ENCODE measurements around the gene DNAH7. TPM values are rescaled to one million over a fixed set of nuclear protein-coding genes. Genes with fewer than 3 reads are reported as not detected.

DNAH7 gene
- total and polyA plus RNA-seq, 10 of the 15 experiments (the other 5 are each of a cell fraction or from before 2014, with no cell fraction given) = 0.05 to 0.61 (median 0.16) TPM

GRCh38 chr2:196101325-196101991 lies 32.8 kb upstream of the DNAH7 start (continued):
- peak; percentile 86 for TF ChIP-seq ZNF687 (IDR thresholded peaks at IDR 0.05)
- TF ChIP-seq ZNF207 (IDR thresholded peaks at IDR 0.05; ENCODE audit: borderline replicate concordance) = no peak; the same call in 1 of the 2 replicates
- TF ChIP-seq ZNF274 (IDR thresholded peaks at IDR 0.05; ENCODE audit: insufficient read depth, insufficient read length) = no peak
- TF ChIP-seq CBX3 (IDR thresholded peaks at IDR 0.05; ENCODE audit: borderline replicate concordance, low read depth) = no peak
- TF ChIP-seq NKRF (conservative IDR thresholded peaks at IDR 0.05) = peak; percentile 62; the same call in 1 of the 2 replicates
- no peak for TF ChIP-seq ESRRA (IDR thresholded peaks at IDR 0.05; ENCODE audit: low read length)
- no peak for TF ChIP-seq HCFC1 (IDR thresholded peaks at IDR 0.05; ENCODE audit: low read length)
- no peak for TF ChIP-seq ZBTB33 (IDR thresholded peaks at IDR 0.05)
- TF ChIP-seq RAD21 (IDR thresholded peaks at IDR 0.05; ENCODE audit: insufficient read depth, low read depth, low read length) = peak; percentile 26; the same call in 1 of the 2 replicates
- 0 out of 2 replicates have a peak, but pooled peaks have one; percentile 16 for TF ChIP-seq POLR2A (IDR thresholded peaks at IDR 0.05; ENCODE audit: low read depth, low read length)
- no peak for TF ChIP-seq CBFB (IDR thresholded peaks at IDR 0.05; ENCODE audit: low read depth)
- no peak for TF ChIP-seq PAX8 (IDR thresholded peaks at IDR 0.05)
- peak; percentile 50 for TF ChIP-seq ZNF217 (IDR thresholded peaks at IDR 0.05)
- peak; percentile 80 for TF ChIP-seq BCL11A (IDR thresholded peaks at IDR 0.05; ENCODE audit: low read depth, low read length)
- TF ChIP-seq STAT3 (IDR thresholded peaks at IDR 0.05; ENCODE audit: low read depth, low read length) = no peak
- peak; percentile 53 for TF ChIP-seq BCL3 (IDR thresholded peaks at IDR 0.05; ENCODE audit: borderline replicate concordance, insufficient read depth, low read depth, low read length, poor library complexity, severe bottlenecking)
- peak; percentile 16; the same call in 1 of the 2 replicates for TF ChIP-seq YY1 (IDR thresholded peaks at IDR 0.05; ENCODE audit: low read depth, low read length)
- TF ChIP-seq NRF1 (conservative IDR thresholded peaks at IDR 0.05; ENCODE audit: low read depth, low read length) = no peak
- no peak for TF ChIP-seq IRF3 (IDR thresholded peaks at IDR 0.05)
